WTC11 (cell line): ENCODE data around the gene C11orf54.

ENCODE experiments used
- ATF2 ChIP-seq: sonication (generic); formaldehyde crosslinking; IDR thresholded peaks from 2 replicates; pipeline ENCODE4 v1.8.1; 2022; ENCODE audit warnings: low read depth, missing genetic modification reagents, borderline replicate concordance
- ATF3 ChIP-seq: sonication (generic); formaldehyde crosslinking; conservative IDR thresholded peaks from 2 replicates; pipeline ENCODE4 v1.8.1; 2022; ENCODE audit warnings: mild to moderate bottlenecking, missing genetic modification reagents
- CDX4 ChIP-seq: fragments of 250-450 bp; sonication (Bioruptor Pico); IDR thresholded peaks from 2 replicates; pipeline ENCODE4 v1.9.0; 2021; ENCODE audit warnings: moderate library complexity, mild to moderate bottlenecking, inconsistent platforms, borderline replicate concordance
- CREB1 ChIP-seq: sonication (generic); formaldehyde crosslinking; IDR thresholded peaks from 2 replicates; pipeline ENCODE4 v1.8.0; 2023; ENCODE audit warnings: mild to moderate bottlenecking, missing genetic modification reagents
- CTCF ChIP-seq: fragments of 200-600 bp; IDR thresholded peaks from 2 replicates; pipeline ENCODE4 v1.8.0; 2022; ENCODE audit warnings: antibody characterized with exemption
- ERG ChIP-seq: fragments of 250-450 bp; sonication (Bioruptor Pico); IDR thresholded peaks from 2 replicates; pipeline ENCODE4 v1.8.0; 2021; ENCODE audit warnings: mild to moderate bottlenecking
- FOXK1 ChIP-seq: sonication (generic); formaldehyde crosslinking; IDR thresholded peaks from 2 replicates; pipeline ENCODE4 v1.8.0; 2022; ENCODE audit warnings: mild to moderate bottlenecking, moderate library complexity, missing genetic modification reagents
- FOXP4 ChIP-seq: sonication (generic); formaldehyde crosslinking; IDR thresholded peaks from 2 replicates; pipeline ENCODE4 v1.8.0; 2022; ENCODE audit warnings: mild to moderate bottlenecking, missing genetic modification reagents
- NR1H2 ChIP-seq: sonication (generic); formaldehyde crosslinking; IDR thresholded peaks from 2 replicates; pipeline ENCODE4 v1.9.0; 2021; ENCODE audit warnings: mild to moderate bottlenecking, moderate library complexity, missing genetic modification reagents
- OVOL2 ChIP-seq: fragments of 250-450 bp; sonication (Bioruptor Pico); IDR thresholded peaks from 2 replicates; pipeline ENCODE4 v1.9.0; 2021; ENCODE audit warnings: mild to moderate bottlenecking, borderline replicate concordance
- PRDM15 ChIP-seq: sonication (generic); formaldehyde crosslinking; IDR thresholded peaks from 2 replicates; pipeline ENCODE4 v1.8.0; 2022; ENCODE audit warnings: missing genetic modification reagents
- SMAD3 ChIP-seq: sonication (generic); formaldehyde crosslinking; IDR thresholded peaks from 2 replicates; pipeline ENCODE4 v1.8.0; 2022; ENCODE audit warnings: missing genetic modification reagents, mild to moderate bottlenecking, borderline replicate concordance
- USF1 ChIP-seq: sonication (generic); formaldehyde crosslinking; IDR thresholded peaks from 2 replicates; pipeline ENCODE4 v1.8.0; 2022; ENCODE audit warnings: mild to moderate bottlenecking, missing genetic modification reagents
- ZNF138 ChIP-seq: sonication (generic); formaldehyde crosslinking; conservative IDR thresholded peaks from 2 replicates; pipeline ENCODE4 v1.8.1; 2022; ENCODE audit warnings: mild to moderate bottlenecking, moderate library complexity, missing genetic modification reagents

- TF ChIP-seq CTCF (no peak), ATF3 (no peak), NR1H2 (CRISPR knock-in tag) (no peak), ATF2 (CRISPR knock-in tag) (no peak), OVOL2 (no peak), USF1 (CRISPR knock-in tag) (no peak), ERG (no peak), SMAD3 (CRISPR knock-in tag) (no peak), FOXP4 (CRISPR knock-in tag) (no peak), FOXK1 (CRISPR knock-in tag) (no peak), ZNF138 (CRISPR knock-in tag) (no peak), CDX4 (no peak), PRDM15 (CRISPR knock-in tag) (no peak), CREB1 (CRISPR knock-in tag) (no peak)
Observed at GRCh38 chr11:93717501-93717900, 24.0 kb upstream of the C11orf54 start.
